ENCODE measurements around the gene TOP1.
"Not testable (repeated sequence)": the region's sequence is repeated elsewhere in the genome, so short reads cannot be mapped to it uniquely, and the experiment has no call there.

The TOP1 gene

DNA sequence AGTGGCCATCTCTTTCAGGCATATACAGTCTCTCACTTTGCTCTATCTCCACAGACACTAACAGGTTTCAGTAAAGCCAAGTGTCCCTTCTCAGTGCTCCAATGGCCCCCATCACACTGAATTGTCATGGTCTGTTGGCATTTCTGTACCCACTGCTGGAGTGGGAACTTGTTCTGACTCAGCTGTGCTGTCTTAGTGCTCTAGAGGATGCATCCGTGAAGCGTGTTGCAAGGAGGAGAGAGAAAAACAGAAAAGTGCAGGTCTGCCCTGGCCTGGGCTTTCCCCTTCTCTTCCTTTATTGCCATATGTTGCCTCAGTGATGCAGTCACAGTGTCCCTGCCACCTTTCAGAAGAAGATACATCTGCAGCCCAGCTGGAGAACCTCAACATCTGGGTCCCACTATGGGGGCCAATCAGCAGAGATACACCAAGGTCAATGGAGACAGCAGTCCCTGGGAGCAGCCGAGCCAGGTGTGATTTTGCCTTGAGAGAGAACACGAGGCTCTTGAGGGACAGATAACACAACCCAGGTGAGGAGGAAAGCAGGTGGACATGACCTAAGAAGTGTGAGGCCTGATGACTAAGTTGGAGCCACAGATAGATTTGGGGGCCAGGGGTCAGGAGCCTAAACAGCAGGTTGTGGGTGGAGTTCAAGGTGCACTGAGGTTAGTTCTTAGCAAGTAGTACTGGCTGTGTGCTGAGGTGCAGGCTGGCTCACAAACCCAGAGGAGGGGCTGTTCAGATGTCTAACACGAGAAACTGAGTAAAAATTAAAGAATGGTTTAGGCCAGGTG is 103.2 kb downstream of the TOP1 start:
- no peak for DNase-seq (ENCODE audit: low read depth)

DNA sequence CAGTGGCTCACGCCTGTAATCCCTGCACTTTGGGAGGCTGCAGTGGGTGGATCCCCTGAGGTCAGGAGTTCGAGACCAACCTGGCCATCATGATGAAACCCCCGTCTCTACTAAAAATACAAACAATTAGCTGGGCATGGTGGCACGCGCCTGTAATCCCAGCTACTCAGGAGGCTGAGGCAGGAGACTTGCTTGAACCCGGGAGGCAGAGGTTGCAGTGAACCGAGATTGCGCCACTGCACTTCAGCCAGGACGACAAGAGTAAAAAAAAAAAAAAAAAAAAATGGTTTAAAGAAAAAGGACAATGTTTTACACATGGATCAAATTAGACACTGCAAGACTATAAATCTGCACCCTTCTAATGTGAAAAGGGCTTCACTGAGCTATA is 103.8 kb downstream of the TOP1 start:
- not testable (repeated sequence) for DNase-seq (ENCODE audit: low read depth)

DNA sequence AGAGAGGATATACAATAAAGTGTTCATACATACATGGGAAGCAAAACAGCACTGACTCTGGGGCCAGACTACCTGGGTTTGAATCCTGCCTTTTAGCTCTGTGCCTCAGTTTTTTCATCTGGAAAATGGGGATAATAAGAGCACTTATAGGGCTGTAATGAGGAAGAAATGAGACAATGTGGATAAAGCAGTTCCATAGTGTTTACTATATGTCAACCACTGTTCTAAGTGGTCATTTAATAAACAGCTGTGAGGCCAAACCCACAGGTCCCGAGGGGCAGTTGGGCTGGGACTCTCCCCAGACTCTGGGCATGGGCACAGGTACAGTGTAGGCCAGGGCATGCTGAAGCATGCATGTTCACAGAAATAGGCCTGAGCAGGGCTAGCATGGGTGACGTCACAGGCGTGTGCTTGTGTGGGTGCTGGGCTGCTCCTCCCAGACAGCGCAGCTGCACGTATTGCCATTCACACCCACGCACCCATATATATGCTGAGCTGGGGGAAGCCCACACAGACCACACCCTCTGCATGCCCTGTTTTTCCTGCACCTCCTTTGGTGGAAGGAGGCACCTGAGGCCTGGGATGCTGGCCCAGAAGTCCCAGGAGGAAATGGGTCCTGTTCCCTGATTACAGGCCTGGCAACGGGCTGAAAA is 105.2 kb downstream of the TOP1 start:
- no peak for DNase-seq (ENCODE audit: low read depth)

DNA sequence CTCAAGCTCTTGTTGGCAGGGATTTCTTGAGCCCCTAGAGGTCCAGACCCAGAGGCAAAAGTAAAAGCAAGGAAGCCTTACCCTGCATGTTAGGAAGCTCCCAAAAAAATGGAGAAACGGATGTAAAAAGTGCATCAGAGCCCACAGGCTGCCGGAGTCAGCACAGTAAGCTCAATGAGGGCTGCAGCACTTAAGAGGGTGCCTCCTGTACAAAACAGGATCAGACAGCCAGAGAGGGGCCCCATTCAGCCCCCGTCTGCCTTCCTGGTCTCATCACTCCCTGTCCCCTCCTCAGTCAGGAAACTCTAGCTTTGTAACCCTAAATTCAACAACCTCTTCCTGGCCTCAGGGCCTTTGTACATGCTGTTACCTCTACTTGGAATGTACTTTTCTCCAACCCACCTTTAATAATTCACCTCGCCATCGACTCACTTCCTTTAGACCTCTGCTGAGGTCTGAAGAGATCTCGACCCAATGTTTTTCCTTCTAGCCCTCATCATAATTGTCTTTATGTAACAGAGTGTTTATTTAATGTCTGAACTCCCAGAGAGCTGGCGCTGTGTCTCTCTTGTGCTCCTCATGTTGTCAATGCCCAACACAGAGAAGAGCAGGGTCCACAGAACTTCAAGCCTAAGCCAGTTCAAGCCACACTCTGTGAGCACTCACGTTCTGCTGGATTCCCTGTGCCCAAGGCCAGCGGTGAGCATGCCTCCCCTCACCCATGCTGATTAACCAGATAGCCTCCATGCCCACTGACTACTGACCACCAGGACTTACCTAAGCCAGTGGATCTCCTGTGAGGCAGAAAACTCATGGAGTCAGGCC is 106.0 kb downstream of the TOP1 start:
- DNase-seq (ENCODE audit: low read depth), result no peak

DNA sequence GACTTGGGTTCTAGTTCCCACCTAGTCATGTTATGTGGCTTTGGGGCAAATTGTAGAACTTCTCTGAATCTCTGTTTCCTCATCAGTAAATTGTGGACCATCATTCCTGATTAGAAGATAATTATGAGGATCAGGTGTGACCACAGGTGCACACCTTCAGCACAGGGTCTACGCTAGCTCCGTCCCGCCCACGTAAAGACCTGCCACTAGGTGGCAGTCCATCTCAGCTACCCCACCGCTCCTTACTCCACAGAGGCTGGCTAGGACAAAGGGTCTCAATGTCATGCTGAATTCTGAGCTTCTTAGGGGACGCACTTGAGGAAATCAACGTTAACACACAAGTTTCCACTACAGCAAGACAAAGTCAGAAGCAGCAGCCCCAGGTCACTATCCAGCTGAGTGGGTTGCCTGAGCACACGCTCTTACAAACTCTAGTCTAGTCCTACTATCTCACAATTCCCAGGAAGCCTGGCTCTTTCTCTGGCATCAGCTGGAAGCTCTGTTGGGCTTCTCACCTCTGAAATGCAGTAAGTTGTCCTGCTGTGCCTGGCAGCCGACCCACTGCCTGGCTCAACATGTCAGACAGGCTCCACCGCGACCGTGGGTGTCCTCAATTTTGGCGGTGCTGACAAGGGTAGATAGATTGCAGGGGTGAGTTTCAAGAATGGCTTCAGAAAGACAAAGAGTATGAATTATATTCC is 106.7 kb downstream of the TOP1 start:
- no peak for DNase-seq (ENCODE audit: low read depth)

DNA sequence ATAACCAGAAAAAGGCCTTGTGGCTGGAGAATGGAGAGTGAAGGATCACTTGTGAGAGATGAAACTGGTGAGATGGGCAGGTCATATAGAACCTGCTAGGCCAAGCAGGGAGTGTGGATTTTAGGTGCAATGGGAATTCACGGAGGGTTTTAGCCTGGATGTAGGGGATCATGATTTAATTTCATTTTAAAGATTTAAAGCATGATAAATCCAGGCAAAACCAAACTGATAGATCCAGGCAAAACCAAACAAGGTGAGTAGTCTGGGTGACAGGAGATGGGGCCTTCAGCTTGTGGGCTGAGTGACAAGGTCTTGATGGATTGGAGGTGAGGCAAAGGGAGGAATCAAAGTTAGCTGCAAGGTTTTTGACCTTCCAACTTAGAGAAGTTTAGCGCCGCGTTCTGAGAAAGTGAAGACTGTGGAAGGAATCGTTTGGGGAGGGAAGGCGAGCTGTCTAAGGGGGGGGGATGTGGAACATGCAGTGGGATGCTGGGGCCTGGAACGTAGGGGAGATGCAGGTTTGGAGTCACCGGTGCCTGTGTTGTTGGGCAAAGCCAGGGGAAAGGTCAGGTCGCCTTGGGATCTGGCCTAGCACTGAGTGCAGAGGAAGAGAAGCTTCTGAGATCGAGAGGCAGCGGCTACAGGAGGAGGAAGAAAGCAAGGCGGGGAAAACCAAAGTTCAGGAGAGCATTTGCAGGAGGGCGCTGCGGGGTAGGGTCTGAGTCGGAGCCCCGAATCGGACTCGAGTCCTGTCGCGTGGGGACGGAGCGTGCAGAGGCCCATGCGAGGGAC is 107.5 kb downstream of the TOP1 start:
- DNase-seq (ENCODE audit: low read depth), result no peak

DNA sequence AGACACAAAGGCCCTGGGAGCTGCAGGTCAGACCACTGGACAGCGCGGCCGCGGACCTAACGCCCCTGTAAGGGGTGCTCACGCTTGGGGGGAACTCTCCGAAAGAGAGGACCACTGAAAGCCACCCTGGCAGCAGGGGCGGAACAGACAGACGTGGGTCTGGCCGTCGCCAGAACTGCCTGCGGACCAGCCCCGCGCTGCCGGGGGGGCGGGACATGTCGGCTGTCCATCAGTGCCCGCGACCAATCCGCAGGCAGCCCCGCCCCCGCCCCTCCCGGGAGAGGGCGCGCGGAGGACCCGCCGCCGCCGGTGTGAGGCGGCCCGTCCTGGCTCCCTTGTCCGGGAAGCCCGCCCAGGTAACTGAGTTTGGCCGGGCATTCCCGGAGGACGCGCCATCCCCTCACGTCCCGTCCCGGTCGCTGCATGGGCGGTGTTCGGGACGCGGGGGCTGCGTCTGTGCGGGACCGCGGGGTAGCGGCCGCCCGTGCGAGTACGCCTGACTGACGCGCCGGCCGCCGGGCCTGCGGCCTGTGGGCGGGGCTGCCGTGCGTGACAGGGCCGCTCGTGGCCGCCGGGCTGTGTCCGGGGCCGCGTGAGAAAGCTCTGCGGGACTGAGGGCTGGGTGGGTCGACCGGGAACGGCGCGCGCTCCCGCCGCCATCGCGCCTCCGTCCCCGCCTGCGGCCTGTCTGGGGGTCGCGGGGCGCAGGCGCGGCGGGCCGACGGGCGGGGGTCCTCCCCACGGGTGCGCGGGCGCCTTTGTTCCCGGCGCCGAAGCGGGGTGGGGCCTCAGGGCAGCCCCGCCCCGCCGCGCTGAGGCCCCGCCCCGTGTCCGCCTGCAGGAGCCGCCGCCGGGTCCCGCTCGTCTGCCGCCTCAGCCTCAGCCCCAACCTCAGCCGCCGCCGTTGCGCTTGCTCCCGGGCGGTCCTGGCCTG is 108.3 kb downstream of the TOP1 start, which contains the start of gene PLCG1:
TSS of gene PLCG1 (plus strand) at position 864 of the 934 bp plus-strand sequence. CDS start 99 bp downstream, outside the sequence.
- peak; percentile 72 for DNase-seq (ENCODE audit: low read depth)

DNA sequence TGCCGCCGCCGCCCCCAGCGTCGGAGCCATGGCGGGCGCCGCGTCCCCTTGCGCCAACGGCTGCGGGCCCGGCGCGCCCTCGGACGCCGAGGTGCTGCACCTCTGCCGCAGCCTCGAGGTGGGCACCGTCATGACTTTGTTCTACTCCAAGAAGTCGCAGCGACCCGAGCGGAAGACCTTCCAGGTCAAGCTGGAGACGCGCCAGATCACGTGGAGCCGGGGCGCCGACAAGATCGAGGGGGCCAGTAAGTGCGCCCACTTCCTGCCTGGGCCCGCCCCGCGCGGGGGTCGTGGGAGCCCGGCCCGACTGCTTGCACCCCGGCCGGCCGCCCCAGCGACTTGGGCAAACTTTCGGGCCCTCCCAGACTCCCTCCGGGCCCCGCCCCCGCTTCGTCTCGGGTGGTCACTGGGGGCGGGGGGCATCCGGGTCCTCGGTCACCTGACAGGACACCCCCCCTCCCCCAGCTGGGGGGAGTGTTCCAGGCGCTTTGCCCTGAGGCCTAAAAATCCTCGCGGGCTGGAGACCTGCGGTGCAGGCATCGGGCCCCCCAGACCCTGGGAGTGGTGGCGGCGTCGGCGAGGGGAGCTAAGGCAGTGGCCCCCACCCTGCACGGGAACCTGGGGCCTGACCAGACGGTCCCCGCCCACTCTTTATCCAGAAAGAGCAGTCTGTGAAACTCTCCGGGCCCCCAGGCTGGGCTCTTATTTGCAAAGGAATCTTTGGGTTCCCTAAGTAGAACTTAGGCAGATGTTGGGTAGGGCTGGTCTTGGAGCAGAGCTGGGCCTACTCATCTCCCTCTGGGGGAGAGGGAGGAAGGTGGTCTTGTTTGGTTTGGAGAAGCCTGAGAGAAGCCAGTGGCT is 109.2 kb downstream of the TOP1 start:
- DNase-seq (ENCODE audit: low read depth), result peak; percentile 36

DNA sequence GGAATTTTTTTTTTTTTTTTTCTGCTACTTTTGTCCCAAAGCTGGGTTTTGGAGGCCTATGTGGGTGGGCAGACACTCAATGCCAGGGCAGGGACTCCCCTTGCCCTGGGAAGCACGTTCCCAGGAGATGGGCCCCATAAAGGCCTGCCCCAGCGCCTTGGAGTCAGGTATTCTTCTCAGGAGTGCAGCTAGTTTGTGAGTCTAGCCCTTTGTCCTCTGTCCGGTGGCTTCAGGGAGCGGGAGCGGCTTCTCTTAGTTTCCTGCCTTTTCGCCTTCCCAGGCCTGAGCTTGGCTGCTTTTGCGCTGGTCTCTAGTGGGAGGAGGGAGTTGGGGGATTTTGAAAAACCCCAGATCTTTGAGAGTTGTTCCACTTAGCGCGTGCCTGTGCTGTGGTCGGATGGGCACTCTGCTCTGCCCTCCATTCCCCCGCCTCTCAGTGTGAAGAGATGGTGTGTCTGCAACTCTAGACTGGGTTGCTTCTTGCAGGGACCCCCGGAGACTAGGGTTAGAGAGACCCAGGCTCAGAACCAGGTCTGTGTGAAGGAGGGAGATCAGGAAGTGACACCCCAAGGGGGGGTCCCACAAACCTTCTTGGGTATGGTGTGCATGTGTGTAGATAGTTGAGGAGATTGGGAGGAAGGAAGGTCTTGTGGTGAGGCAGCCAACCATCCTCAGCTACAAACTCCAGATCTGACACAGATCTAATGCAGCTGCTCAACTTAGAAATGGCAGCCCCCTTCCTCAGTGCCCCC is 110.0 kb downstream of the TOP1 start:
- no peak for DNase-seq (ENCODE audit: low read depth)

DNA sequence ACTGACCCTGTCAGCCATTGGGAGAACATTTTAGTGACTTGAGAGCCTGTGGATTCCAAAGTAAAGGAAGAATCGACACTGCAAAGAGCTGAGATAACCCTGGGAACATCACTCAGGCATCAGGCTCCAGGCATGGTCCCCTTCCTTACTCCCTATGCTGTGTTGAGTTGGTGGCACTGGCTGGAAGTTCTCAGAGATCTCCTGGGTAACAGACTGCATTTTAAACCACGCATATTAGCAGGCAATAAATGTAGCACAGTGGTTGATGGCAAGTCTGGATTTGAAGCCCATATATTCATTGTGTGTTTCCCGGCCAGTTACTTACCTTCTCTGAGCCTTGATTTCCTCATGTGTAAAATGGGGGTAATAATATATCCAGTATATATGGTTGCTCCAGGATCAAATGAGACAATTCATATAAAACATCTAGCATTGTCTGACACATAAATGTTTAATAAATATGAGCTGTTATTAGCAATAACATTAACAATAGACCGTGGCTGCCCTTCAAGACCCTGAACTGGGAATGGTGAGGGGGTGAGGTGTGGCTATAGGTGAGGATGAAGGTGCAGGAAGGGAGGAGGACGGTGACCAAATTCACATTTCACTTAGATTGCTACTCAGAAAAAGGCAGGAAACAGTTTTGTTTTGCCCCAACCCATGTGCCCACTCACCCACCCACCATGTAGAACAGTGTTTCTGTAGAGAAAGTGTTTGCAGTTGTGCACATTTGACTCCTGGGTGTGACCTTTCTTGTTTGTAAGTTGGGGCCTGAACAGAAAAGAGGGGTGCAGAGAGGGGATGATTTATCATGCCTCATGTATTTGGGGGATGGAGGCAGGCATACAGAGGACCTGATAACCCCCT is 110.8 kb downstream of the TOP1 start:
- DNase-seq (ENCODE audit: low read depth), result no peak

DNA sequence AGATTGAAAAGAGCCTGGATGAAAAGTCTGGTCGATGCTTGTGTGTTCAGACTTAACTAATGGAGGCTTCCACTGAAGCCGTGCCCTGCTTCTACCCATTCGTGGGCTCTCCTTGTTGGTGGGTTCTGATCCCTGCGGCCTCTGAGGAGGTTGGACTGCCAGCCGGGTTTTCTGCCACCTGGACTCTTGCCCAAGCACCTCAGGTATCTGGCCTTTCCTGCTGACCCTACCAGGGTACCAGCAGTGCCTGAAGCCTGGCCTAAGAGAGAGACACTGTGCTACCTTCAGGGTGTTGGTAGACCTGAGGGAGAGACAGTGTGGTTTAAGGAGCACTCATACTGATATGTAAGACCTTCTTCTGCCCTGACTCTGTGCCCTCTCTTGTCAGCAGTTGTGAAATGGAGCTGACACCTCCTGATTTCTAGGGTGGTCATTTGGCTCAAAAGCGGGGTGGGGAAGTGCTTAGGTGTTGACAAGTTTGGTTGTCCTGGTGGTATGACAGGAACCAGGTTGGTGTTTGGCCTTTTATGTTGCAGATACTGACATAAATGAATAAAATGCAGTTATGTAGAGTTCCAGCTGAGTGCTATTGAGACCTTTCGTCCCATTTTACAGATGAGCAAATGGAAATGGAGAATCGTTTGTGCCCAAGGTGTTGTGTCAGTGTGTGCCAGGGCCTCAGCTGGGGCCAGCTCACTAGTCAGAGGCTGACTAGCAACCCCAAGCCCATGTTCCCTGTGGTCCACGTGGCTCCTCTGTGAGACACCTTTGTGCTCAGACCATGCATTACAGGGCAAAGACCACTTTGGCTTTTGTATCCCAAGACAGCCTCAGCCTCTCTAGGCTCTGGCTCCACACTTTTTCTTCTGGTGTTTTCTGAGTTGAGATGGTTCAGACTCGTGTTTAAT is 111.9 kb downstream of the TOP1 start:
- no peak for DNase-seq (ENCODE audit: low read depth)

DNA sequence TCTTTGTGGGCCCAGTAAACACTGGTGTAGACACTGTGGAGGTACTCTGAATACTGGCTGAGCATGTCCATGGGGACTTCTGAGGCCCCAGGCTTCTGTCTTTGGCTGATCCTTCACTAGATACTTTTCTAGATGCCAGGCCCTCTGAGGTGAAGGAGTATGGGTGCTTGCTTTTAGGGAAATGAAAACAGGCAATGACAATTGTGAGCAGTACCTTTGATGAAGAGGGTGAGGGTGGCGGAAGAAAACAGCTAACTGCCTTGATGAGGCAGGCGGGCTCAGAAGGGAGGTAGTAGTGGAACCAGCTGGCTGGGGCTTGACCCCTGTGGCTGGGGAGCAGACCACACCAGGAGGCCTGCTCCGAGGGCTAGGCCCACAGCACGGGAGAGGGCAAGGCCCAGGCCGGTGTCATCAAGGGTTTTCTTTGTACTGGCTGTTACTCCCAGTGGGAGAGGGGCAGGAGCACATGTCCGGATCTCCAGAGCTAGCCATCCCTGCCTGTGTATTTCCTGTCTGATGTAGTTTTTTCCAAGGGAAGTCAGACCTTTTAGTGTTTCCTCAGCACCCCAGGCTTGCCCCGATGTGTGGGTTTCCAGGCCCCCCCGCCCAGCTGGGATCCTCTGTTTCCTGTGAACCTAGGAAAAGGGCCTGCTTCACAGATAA is 112.7 kb downstream of the TOP1 start:
- DNase-seq (ENCODE audit: low read depth), result peak; percentile 41

DNA sequence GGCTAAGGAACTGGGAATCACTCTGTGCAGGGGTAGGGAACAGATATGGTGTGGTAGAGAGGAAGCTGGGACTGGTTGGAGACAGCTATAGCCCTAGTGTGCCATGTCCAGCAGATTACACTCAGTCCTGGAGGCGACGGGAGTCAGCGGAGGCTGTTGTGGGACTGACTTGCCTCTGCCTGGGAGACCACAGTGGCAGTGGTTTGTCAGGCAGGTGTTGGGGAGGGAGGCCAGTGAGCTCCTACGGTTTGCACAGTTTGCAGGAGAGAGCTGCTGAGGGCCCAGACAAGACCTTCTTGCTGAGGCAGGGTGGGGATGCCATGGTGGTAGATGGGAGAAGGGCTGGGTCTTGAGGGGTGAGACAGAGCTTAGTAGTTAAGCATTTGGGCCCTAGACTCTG is 113.6 kb downstream of the TOP1 start:
- DNase-seq (ENCODE audit: low read depth), result no peak

DNA sequence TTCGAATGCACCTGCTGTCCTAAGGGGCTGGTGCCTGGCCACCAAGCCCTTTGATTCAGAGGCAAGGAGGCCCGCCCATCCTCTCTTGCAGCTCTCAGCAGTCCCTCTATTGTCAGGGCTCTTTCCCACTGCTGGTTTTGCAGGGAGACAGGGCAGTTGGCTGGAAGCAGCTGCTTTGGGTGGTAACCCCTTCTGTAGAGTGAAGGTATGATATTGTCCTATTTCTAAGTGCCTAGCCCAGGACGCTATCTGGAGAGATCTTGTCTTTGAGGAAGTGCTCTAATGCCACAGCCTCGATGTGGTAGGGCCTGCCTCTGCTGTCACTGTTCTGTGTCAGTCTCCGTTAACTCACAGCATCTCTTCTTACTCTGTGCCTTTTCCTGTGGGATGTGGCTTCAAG is 114.3 kb downstream of the TOP1 start:
- DNase-seq (ENCODE audit: low read depth), result no peak

DNA sequence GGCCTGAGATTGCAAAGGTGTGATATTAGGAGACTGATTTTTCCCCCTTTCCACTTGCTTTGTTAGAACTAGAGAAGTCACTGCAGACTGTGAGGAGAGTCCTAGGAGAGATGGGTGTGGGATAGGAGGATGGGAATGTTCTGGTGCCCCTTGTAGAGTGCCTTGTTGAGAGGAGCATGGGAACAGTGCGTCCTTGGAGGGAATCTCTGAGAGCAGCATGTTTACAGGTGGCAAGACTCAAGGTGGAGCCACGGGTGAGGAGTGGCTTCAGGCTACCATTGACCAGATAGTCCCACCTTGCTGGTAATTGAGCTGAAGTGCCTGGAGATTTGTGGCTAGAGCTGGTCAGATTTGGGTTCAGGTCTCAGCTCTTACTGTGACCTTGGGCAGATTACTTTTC is 114.7 kb downstream of the TOP1 start:
- DNase-seq (ENCODE audit: low read depth), result no peak

DNA sequence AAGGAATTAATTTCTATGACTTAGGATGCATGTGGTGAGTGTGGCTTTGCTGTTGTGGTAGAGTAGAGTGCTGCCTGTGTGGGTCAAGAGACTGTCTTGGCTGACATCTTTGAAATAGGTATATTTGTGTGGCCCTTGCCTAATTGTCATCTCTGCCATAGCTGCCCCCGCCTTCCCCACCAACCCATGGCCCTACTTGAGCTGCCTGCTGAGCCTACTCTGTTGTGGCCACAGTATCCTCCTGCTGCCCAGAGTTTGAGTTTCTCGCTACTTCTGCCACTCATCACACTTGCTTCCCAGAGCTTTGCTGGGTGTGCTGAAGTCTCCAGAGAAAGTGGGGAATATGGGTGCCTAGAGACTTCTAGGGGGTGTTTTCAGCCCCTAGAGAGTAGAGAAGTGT is 116.7 kb downstream of the TOP1 start:
- DNase-seq (ENCODE audit: low read depth), result no peak
